ENCODE measurements around the gene MYO1A.

Gene MYO1A
- total RNA-seq = 0.18 to 1.4 (median 0.54) reads per million in 4 experiments

GRCh38 chr12:57049890-57050289 is at the start of gene MYO1A:
TSS of gene MYO1A (minus strand) at chr12:57050129. CDS start at chr12:57048323, 1,806 bp downstream.
- no peak for DNase-seq

DNA sequence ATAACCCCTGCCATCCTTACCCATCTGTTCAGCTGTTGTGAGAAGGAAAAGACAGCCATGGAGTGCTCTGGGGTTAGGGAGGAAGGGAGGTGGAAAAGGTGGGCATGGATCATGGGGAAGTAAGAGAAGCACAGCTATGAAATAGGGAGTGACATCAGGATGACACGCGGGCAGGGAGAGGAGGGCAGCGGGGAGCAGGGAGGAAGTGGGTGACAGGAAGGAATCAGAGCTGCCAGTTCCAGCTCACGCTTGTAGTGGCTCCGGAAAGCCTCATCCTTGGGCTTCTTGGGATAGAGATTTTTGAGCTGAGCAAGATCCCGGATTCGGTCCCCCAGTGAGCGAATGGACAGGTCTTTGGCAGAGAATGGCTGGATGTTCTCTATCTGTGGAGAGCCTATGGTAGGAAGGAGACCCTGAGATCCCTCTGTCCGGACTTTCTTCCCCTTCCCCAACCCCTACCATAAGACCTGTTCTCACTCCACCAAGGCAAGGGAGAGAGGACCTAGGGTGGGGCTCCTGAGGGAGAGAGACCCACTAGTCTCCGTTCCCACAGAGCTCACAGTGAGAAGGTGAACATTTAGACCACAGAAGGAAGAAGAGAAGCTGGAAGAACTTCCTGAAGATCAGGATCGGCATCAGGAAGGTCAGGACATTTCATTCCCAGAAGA is 49.3 kb upstream of the MYO1A start:
- DNase-seq = no peak

- DNase-seq = no peak
Measured at GRCh38 chr12:57098546-57098945, 48.6 kb upstream of the MYO1A start.

- no peak for DNase-seq
Measured at GRCh38 chr12:57097554-57097835, 47.6 kb upstream of the MYO1A start.

DNA sequence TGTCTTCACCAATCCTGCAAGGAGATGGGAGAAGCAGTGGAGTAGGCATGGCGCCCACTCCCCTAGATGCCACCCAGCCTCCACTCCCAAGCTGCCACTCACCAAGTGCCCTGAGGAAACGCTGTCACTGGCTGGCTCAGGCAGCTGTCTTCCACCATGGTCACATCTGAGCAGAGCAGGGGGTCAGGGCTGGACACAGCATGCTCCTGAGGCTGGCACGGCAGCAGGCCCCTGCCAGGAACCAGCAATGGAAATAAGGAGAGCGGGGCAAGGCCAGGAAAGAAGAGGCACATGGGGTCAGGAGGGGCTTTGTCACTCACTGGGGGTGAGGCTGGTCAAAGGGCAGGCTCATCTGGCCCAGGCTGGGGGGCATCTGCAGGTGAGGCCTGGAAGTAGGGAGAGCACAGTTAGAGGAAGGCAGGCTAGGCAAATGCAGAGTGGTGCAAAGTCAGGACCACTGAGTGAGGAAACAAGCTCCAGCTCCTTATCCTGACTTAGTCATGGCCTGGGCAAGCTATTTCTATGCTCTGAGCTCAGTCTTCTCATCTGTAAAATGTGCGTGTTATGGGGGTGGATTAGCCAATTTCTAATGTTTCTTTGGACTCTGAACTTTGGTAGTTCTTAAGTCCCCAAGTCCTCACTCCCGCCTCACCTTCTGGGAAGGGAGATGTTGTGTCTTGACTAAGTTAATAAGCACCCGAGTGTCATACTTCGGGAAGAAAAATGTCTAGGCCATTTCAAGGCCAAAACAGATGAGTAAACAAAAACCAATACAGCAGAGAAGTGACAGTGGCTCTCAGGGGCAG is 47.0 kb upstream of the MYO1A start:
- DNase-seq = no peak

- DNase-seq = no peak
Measured at GRCh38 chr12:57096099-57096572, 46.2 kb upstream of the MYO1A start.

DNA sequence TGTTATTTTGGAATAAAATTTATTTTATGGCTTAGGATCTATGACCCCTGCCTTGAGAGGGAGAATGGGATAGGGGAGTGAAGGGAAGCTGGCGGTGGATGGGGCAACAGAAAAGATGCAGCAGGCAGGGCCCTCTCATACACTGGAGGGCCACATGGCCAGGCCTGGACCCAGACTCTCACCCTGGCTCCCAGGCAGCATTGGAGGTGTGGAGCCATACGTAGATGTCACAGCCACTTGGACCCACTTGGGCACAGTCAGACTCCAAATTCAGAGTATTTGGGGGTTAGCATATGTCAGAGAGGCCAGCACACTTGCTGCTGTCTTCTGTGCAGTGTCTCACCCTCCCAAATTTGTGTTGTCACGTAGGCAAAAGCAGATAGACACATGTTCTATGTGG is 45.5 kb upstream of the MYO1A start:
- DNase-seq = no peak

DNA sequence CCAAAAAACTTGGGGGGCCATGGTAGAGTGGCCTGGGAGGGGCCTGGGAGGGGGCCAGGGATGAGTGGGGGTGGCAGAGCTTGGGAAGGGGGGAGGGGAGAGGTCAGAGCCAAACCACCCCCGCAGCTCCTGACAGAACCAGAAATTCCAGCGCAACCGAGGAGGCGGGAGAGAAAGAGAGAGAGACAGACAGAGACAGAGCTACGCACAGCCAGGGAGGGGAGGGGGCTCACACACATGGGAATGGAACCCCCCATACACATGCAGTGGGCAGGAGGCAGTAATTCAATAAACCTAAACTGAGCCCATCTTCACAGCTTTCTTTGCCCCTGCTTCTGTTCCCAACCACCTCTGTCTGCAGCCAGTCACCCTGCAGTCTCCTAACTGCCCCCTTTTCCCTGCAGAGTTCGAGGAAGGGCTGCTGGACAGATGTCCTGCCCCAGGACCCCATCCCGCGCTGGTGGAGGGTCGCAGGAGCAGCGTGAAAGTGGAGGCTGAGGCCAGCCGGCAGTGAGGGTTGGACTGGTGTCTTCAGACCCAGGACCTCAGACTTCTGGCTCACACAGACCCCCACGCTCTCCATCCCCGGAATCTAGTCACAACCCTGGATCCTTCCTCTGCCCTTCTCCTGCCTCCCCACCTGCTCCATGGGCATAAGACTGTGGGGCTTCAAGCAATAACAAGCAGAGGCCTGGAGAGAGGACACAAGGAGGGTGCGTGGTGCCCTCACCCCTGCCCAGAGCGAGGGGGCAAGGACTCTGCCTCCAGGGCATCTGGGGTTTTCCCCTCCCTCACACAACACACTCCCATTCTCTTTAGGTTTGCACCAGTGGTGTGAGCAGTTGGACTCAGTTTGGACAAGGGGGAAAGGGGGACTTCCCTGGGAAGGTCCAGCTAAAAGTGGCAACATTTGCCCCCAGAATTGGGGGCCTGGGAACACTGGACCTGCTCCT is 44.6 kb upstream of the MYO1A start:
- no peak for DNase-seq

GRCh38 chr12:57093415-57094207 is 43.7 kb upstream of the MYO1A start:
- DNase-seq = peak; percentile 71

DNA sequence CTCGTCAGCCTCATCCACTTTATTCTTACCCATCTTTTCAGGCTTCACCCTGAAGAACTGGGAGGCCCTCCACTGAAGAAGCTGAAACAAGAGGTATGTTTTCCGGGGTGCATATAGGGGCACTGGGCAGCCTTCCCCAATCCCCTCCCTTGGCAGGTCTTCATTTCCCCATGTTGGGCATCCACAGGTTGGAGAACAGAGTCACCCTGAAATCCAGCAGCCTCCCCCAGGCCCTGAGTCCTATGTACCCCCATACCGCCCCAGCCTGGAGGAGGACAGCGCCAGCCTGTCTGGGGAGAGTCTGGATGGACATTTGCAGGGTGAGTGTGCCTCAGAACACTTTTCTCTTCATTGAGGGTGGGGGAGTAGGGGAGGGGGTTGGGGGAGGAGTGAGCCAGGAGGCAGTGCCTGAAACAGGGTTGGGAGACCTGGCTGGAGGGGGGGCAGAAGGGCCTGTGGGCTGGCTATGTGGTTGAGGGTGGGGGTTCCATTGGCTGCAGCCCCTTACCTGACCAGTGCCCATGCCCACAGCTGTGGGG is 43.0 kb upstream of the MYO1A start:
- DNase-seq = no peak

DNA sequence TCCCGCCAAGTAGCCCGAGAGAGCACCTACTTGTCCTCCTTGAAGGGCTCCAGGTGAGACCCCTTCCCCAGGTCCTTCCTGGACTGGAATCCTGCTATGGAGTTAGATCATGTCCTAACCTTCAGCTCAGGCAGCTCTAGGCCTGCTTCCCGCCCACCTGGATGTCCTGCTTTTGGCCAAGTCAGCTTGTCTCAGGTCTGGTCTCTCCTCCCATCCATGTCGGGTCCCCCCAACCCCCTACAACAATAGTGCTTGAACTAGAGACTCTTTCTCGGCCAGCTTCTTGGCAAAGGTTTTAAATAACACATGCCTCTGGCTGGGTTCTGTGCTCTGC is 42.6 kb upstream of the MYO1A start:
- DNase-seq = no peak

GRCh38 chr12:57091638-57092528 is 42.0 kb upstream of the MYO1A start:
- no peak for DNase-seq

- no peak for DNase-seq
Measured at GRCh38 chr12:57090924-57091637, 41.2 kb upstream of the MYO1A start.

- no peak for DNase-seq
Measured at GRCh38 chr12:57090490-57090889, 40.6 kb upstream of the MYO1A start.

DNA sequence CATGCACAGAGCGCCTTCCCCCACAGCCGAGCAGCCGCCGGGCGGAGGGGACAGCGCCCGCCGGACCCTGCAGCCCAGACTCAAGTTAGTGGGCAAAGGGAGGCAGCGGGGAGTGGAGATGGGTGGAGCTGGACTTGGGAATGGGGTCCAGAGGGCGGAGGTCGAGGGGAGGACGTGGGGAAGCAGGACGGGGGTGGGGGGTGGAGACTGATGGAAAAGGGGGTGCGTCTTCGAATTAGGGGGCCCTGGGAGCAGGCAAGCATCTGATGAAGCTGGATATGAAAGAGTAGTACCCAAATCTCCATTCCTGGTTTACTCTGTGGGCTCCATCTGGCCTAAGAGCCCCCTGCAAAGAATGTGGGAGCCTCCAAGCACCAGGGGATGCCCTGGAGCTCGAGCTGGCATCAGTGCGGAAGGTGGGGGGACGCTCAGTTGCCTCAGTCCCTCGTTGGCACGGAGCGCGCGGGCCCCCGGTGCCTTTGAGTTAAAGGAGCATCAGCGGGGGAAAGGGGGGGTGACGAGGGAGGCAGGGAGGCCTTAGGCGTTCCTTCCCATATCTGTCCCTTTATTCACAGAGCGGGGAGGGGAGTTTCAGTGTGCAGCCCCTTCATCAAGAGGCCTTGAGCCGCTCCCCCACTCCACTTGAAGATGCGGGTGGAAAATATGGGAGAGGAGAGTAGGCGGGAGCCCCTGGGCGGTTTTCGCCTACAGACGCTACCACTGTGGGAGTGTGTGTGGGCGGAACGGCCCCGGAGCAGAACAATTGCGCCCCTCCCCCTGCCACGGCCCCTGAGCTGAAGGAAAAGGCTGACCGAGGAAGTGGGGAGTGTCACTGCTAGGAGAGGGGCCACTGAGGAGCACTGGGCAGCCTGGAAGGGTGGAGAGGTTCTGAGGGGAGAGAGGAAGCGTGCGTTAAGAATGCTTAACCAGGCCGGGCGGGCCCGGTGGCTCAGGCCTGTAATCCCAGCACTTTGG is 39.6 kb upstream of the MYO1A start:
- peak; percentile 49 for DNase-seq

- peak; percentile 84 for DNase-seq
Measured at GRCh38 chr12:57088354-57089270, 38.7 kb upstream of the MYO1A start, which contains the start of gene NAB2. TSS of gene NAB2 (plus strand) at chr12:57089114. CDS start at chr12:57089272, 158 bp downstream.

DNA sequence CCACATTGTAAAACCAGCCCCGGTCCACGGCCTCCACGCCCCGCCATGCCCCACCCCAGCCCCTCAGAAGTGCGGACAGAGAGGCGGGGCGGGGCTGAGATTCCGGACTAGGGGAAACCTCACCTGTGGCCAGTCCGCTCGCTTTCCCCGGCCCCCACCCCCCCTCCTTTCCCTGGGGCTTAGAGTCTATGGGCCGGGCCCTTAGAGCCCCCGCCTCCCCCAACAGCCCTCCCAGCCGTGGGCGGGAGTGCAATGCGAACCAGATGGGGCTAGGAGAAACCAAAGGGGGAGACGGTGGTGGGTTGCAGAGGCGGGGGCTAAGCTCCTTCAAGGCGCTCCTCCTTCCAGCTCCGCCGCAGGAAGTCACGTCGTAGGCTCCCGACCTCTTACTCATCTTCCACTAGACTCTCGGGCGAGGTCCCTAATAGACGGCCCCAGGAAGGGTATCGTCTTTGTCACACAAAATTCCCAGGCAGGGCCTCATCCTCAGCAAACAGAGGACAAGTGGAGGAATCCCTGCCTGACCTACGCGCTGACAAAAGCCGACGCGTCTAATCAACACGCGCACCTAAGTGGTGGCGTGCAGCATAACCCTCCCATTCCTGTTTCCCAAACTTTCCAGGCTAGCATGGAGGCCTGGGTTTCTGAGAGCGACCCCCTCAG is 37.9 kb upstream of the MYO1A start:
- DNase-seq = peak; percentile 72

All from effector CD8-positive, alpha-beta T cell (primary cell).